ENCODE data around the gene ZNF532.

Gene ZNF532

DNA sequence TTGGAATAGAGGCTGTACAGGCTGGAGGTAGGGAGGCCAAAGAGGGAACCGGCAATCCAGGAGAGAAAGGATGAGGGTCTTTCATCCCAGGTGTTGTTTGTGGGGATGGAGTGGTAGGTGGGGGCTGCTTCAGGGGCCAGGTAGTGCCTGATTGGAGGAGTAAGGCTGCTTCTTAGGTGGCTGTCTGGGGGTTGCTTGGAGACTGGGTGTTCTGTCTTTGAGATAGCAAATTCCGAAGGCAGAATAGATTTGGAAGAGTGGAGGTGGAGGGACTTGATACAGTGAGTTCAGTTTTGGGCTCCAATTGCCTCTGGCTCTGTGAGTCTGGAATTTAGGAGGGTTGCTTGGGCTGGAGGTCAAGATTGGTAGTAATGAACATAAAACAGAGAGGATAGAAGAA is 5.9 kb downstream of the ZNF532 start:
- DNase-seq, result no peak

- DNase-seq, result no peak
Measured at GRCh38 chr18:58871514-58872420, 7.1 kb downstream of the ZNF532 start.

DNA sequence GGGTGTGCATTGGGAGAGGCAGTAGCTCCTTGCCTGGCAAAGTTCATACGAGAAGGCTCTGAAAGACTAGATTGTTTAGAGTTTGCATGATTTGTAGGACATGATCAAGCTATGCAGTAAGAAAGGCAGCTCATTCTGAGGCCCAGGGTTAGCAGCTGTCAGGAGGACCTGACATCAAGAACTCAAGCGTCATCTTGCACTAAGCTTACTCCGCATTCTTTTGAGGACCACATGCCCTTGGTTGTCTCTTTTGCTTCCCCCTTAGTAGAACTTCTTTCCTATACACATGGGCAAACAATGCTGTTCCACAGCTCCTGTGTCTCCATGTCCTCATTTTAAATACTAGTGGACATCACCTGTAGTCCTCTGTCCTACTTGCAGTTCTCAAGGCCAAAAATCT is 14.0 kb downstream of the ZNF532 start:
- no peak for DNase-seq

DNA sequence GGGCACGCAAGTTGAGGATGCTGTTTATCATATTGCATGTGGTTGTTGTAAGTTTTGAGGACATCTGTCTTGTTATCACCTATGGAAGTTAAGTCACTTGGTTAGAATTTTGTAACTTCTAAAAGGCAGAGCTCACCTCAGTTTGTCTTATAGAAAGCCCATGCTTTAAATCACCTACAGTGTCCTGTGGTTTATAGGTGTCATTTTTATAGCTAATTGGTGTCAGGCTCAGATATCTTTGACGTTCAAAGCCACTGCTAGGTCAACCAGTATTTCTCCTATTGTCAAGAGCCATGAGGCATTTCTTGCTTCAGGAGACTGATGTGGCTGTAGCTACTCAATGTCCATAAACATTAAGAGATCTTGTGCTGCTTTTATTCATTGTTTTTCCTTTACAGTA is 16.8 kb downstream of the ZNF532 start:
- no peak for DNase-seq

DNA sequence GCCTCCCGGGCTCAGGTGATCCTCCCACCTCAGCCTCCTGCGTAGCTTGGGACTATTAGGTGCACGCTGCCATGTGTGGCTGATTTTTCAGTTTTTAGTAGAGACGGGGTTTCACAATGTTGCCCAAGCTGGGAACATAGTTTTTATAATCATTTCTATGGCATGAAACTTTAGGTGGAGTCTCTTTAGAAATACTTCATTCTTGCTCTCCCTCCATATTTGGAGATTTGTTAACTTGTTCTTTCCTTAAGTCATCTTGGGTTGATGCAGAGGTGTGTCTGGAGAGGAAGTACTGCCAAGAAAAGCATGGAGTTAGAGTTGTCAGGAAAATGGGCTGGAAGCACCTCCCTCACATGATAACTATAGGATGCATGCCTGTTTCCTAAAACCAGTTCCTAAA is 17.4 kb downstream of the ZNF532 start:
- no peak for DNase-seq

- no peak for DNase-seq
Measured at GRCh38 chr18:58882686-58883085, 18.0 kb downstream of the ZNF532 start.

DNA sequence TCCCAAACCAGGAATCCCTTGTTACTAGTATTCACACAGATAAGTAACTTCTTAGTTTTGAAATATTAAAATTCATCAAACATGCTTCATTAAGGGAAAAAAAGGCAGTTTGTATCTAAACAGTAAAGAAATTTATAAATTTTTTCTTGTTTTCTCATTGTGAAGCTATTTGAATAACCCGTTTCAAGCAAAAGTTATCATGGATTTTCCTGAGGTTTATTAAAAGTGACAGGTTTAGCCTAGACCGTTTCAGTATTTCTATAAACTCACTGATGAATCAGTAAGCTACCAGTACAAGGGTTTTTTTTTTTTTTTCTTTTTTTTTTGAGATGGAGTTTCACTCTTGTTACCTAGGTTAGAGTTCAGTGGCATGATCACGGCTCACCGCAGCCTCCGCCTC is 20.0 kb downstream of the ZNF532 start:
- DNase-seq, result no peak

DNA sequence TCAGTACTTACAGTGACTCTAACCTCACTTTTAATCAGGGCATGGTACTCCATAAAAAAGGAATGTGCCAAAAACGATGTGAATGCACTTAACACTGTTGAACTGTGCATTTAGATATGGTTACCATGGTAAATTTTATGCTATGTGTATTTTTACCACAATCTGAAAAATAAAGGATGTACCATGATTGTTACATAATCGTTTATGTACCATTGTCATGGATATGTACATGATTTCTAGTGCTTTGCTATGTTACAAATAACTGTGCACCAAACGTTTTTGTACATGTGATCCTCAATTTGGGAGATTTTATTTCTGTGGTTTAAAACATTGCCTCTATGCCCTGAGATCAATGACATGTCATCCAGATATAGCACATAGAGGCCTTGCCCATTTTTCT is 21.8 kb downstream of the ZNF532 start:
- no peak for DNase-seq

GRCh38 chr18:58886864-58887612 is 22.4 kb downstream of the ZNF532 start:
- DNase-seq, result no peak

GRCh38 chr18:58887613-58887963 is 22.9 kb downstream of the ZNF532 start:
- no peak for DNase-seq

DNA sequence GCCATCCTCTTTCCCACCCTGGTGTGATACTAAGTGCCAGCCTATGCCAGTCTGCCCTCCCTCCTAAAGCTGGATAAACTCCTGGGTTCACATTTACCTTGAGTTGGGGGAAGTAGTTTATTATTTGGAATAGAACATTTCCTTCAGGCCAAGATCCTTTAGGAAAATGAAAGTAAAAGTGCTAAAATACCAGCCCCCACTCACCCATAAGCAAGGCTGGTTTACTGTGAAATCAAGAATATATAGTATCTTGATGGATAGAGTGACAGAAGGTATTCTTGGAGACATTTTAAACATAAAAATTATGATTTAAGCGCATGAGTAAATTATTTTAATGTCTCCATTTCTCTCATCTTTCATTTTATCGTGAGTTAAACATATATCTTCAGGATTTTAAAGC is 27.1 kb downstream of the ZNF532 start:
- no peak for DNase-seq

DNA sequence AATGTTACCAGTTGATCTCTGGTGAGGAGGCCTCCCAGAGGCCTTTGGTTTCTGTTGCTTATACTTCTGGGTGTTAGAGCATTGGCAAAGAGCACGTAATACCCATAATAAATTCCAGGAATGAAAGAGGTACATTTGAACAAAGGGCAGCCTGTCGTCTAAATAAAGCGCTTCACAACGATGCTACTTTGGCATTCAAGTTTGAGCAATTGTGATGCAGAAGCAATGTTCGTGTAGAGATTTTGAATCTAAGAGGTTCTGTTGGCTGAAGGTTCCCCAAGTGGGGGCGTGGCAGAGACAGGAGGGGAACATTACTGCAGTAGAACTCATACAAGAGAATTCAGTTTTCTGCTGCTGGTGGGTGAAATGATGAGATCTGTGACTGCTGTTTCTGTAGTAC is 27.8 kb downstream of the ZNF532 start:
- DNase-seq, result no peak

- no peak for DNase-seq
Measured at GRCh38 chr18:58893388-58894099, 28.9 kb downstream of the ZNF532 start.

DNA sequence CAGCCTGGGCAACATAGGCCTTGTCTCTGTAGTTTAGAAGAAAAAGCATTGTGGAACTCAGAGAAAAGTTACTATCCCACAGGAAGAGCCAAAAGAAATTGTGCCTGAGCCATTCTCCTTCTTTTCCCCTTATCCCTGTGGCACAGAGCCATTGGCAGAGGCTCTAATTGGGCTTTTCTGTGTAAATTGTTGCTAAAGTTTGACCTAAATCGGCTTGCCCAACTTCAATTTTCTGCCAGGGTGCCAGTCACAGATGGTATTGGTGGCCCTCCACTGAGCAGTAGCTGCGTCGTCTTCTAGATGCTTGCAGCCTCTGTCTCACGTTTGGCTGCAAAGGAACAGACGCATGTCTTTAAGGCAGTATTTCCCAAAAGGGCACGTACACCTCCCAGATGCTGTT is 30.3 kb downstream of the ZNF532 start:
- no peak for DNase-seq

- DNase-seq, result no peak
Measured at GRCh38 chr18:58895385-58895784, 30.7 kb downstream of the ZNF532 start.

GRCh38 chr18:58896268-58896667 is 31.6 kb downstream of the ZNF532 start:
- DNase-seq, result no peak

DNA sequence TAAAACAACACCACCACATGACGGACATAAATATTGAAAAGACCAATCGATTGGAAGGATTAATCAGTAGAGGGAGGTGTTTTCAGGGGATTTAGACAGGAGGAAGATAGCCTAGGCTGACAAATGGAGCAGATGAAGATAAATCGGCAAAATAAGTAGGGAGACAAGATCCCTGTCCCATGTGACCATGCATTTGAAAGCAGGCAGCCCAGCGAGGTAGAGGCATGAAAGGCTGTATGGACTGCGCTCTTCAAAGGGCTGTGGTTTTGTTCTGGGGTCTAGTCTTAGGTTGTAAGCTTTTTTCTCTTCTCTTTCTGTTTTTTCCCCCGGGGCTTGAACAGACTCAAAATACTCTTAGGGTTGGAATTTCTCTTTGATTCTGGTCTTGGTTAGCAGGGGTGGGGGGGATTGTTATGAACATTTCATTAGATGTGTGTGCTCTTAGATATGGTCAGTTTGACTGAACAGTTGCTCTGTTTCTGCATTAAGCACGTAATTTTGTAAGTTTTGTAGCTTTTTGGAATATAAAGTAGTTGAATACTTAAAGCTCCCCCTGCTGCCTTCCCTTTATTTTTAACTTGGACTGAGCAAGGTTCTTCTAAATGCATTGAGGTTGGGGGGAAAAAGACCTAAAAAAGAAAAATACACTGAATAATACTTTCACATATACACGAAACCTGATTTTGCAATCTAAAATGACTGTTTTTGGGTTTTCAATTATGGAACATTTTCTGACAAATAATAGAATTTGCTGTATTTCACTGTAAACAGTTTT is 32.2 kb downstream of the ZNF532 start:
- no peak for DNase-seq

GRCh38 chr18:58898010-58898799 is 33.5 kb downstream of the ZNF532 start:
- no peak for DNase-seq

GRCh38 chr18:58900015-58900649 is 35.5 kb downstream of the ZNF532 start:
- DNase-seq, result no peak

- no peak for DNase-seq
Measured at GRCh38 chr18:58901143-58901542, 36.5 kb downstream of the ZNF532 start.

DNA sequence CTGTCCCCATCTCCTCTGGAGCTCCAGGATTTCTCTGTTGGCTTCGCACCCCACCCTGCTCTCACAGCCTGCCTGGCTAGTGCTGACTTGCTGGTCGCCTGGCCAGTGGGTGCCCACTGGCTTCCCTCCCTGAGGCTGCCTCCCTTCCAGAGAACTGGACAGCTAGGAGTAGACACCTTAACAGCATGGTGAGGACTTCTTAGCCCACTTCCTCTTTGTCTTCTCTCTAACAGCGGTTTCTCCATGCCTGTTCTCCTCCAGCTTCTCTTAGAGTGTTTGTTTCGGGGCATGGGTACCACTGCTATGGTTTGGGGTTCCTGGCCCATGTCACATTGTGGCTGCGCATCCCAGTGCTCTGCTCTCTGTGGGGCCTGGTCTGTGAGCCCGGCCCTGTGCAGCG is 37.1 kb downstream of the ZNF532 start:
- no peak for DNase-seq

DNA sequence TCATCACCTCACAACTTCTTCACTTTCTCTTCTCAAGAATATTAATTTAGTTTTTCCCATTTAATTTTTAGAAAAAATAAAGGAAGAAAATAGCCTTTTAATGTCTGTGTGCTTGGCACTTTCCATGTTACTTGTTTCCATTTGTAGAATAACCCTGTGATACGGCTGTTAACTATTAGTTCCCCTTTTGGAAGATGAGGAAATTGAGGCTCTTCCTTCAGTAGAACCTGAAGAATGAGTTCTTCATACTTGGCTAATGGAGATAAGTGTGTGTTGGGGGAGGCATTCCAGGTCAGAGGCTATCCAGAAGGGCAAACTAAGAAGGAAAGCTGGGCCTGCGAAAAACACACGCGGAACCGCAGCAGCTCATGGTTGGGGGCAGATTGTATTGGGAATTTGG is 38.3 kb downstream of the ZNF532 start:
- no peak for DNase-seq
